ENCODE results near the gene RAB22A.
"Not testable (repeated sequence)": the region's sequence is repeated elsewhere in the genome, so short reads cannot be mapped to it uniquely, and the experiment has no call there.

The RAB22A gene

DNA sequence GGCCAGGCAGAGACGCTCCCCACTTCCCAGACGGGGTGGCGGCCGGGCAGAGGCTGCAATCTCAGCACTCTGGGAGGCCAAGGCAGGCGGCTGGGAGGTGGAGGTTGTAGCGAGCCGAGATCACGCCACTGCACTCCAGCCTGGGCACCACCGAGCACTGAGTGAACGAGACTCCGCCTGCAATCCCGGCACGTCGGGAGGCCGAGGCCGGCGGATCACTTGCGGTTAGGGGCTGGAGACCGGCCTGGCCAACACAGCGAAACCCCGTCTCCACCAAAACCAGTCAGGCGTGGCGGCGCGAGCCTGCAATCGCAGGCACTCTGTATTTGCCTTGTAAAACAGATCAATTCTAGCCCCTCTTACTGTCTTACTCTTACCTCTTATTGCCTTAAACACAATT lies 105.3 kb downstream of the RAB22A start:
- not testable (repeated sequence) for DNase-seq (ENCODE audit: low read depth)

DNA sequence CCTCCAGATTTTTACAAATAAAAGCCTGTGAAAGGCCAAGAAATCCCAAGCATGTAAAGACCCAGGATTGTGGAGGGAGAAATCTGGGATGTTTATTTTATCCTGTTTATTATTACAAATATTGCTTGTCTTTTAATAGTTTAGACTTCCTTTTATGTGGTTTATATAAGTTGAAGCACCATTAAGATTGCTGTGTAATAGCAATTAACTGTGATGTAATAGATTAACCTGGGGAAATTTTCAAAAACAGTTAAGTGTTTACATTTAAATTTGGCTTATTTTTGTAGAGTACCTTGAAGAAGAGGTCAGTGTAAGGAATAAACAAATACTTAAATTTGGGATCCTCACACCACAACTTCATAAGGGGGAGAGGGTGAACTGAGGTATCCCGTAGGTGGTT lies 106.5 kb downstream of the RAB22A start:
- DNase-seq (ENCODE audit: low read depth), result no peak

DNA sequence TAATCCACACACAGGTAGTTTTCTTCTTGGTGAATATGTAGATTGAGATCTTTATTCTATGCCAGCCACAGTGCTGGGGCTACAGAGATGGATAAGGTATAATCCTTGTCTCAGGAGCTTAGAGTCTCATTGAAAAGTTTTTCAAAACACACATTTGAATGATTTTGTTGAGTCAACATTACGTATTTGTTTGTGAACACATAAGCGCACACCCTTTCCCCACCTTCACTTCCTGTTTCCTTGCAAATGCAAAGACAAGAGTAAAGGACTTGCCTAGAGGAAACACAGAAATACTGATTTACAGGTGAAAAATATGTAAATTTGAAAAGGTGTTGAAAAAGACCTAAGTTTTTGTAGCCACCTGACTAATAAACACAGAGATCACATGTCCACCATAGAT lies 107.3 kb downstream of the RAB22A start:
- no peak for DNase-seq (ENCODE audit: low read depth)

Measured in activated T-cell treated with anti-CD3 and anti-CD28 coated beads for 24 hours (primary cell).